Astrocyte of the spinal cord (primary cell): Measurements from ENCODE around the gene TNIK.

ENCODE experiments used
- DNase-seq: peaks from one replicate; pipeline ENCODE4 v3.0.0; 2011; ENCODE audit warnings: low read depth, low spot score
- H3K4me3 ChIP-seq: 2 replicates; pipeline ENCODE4 v1.5.1; 2011; ENCODE audit warnings: low read depth, mild to moderate bottlenecking, low read length, moderate library complexity
- CTCF ChIP-seq: IDR thresholded peaks from 2 replicates; pipeline ENCODE4 v1.5.1; 2012; ENCODE audit warnings: low read depth, mild to moderate bottlenecking, low read length, inconsistent platforms
- in situ Hi-C: cut with HindIII; loops from 2 replicates; pipeline ENCODE4 v1.10.0; 2017; ENCODE audit warnings: low sequenced_read_pairs

TNIK gene

GRCh38 chr3:171503817-171504216, 43.6 kb upstream of the TNIK start:
- in situ Hi-C loops, result no loop called here
- H3K4me3 ChIP-seq, result no peak overlapping the region
- DNase-seq, result no peak
- TF ChIP-seq CTCF, result no peak

- no peak overlapping the region for H3K4me3 ChIP-seq
- no peak for DNase-seq
- no peak for TF ChIP-seq CTCF
- in situ Hi-C loops, result no loop called here
Measured at GRCh38 chr3:171498921-171499320, 38.7 kb upstream of the TNIK start.

- DNase-seq, result no peak
- H3K4me3 ChIP-seq, result no peak overlapping the region
- in situ Hi-C loops, result no loop called here
- TF ChIP-seq CTCF, result no peak
Measured at GRCh38 chr3:171497468-171497867, 37.3 kb upstream of the TNIK start.

- in situ Hi-C loops, result no loop called here
- DNase-seq, result no peak
- H3K4me3 ChIP-seq, result no peak overlapping the region
- no peak for TF ChIP-seq CTCF
Measured at GRCh38 chr3:171495413-171495812, 35.2 kb upstream of the TNIK start.

- TF ChIP-seq CTCF, result no peak
- in situ Hi-C loops, result no loop called here
- DNase-seq, result no peak
- H3K4me3 ChIP-seq, result no peak overlapping the region
Measured at GRCh38 chr3:171494457-171495109, 34.4 kb upstream of the TNIK start.

- no peak overlapping the region for H3K4me3 ChIP-seq
- in situ Hi-C loops, result no loop called here
- DNase-seq, result no peak
- no peak for TF ChIP-seq CTCF
Measured at GRCh38 chr3:171491361-171491760, 31.2 kb upstream of the TNIK start.

DNA sequence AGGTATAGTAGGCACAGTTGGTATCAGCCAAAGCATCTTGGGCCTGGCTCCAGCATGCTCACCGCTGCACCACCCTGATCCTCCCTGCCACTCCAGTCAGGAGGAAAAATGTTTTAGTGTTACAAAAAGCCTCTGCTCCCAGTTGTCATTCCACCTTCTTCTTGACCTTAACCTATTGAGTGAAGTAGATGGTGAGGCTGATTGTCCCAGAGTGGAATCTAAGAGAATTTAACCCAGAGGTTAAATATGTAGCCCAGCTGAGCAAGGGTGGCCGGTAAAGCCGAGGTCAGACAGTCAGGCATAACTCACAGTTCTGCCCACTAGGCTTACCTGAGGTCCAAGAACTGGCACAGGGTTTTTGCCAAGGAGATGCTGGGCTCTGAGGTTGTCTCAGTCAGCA, 30.7 kb upstream of the TNIK start:
- DNase-seq, result no peak
- H3K4me3 ChIP-seq, result no peak overlapping the region
- in situ Hi-C loops, result no loop called here

More for the DNA sequence above, 30.7 kb upstream of the TNIK start:
- no peak for TF ChIP-seq CTCF
